Keratinocyte (primary cell): Measurements from ENCODE around the gene ACOXL.

Experiments used
- EZH2 ChIP-seq: IDR thresholded peaks from one replicate; pipeline ENCODE4 v1.6.1; 2012; ENCODE audit warnings: inconsistent platforms, mild to moderate bottlenecking, low read length, moderate library complexity
- TF ChIP-seq, protein P1 (sequence below), 3 experiments: IDR thresholded peaks in 1 of 3; conservative IDR thresholded peaks in 1 of 3; optimal IDR thresholded peaks in 1 of 3; 2 replicates in 2 of 3; 3 replicates in 1 of 3; pipeline versions ENCODE3 to v1.5.1; 2011; ENCODE audit warnings: low read length in 3 of 3, mild to moderate bottlenecking in 3 of 3, moderate library complexity in 2 of 3, control low read depth in 1 of 3, inconsistent platforms in 1 of 3; ENCODE audit not compliant: insufficient read depth in 2 of 3; ENCODE audit errors: extremely low read depth in 1 of 3

GRCh38 chr2:110851531-110851930 is 119.2 kb downstream of the ACOXL start:
- no peak for TF ChIP-seq EZH2
- TF ChIP-seq, protein P1, sequence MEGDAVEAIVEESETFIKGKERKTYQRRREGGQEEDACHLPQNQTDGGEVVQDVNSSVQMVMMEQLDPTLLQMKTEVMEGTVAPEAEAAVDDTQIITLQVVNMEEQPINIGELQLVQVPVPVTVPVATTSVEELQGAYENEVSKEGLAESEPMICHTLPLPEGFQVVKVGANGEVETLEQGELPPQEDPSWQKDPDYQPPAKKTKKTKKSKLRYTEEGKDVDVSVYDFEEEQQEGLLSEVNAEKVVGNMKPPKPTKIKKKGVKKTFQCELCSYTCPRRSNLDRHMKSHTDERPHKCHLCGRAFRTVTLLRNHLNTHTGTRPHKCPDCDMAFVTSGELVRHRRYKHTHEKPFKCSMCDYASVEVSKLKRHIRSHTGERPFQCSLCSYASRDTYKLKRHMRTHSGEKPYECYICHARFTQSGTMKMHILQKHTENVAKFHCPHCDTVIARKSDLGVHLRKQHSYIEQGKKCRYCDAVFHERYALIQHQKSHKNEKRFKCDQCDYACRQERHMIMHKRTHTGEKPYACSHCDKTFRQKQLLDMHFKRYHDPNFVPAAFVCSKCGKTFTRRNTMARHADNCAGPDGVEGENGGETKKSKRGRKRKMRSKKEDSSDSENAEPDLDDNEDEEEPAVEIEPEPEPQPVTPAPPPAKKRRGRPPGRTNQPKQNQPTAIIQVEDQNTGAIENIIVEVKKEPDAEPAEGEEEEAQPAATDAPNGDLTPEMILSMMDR (optimal IDR thresholded peaks at IDR 0.05 in 1 of 3, IDR thresholded peaks at IDR 0.05 in 1 of 3, conservative IDR thresholded peaks at IDR 0.05 in 1 of 3; ENCODE audit: extremely low read depth in 1 of 3, insufficient read depth in 2 of 3, low read length in 3 of 3), result no peak
